ENCODE data around the gene RTRAF. TPM values are rescaled to one million over a fixed set of nuclear protein-coding genes. Genes with fewer than 3 reads are reported as not detected.
A peak's percentile ranks its signal among the peaks of the same experiment; 100 is the strongest.

The RTRAF gene
- total and polyA plus RNA-seq, 4 experiments from 2014 or later, result 105 to 201 (median 138) TPM

DNA sequence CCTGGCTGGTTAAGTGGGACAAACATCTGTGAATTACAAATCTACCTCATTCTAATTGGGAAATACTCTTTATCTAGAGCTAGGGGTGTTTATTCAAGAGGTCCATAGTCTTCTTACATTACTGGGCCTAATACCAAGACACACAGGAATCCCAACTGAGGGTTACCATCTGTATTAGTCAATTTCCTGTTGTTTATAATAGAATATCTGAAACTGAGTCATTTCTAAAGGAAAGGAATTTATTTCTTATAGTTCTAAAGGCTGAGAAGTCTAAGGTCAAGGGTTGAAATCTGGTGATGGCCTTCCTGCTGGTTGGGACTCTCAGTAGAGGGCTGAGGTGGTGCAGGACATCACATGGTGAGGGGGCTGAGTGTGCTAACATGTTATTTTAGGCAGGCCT, 36.0 kb downstream of the RTRAF start:
- H3K36me3 Mint-ChIP-seq, result no peaks in the 10 kb centered on the region
- Histone ChIP-seq H3K4me1 (ENCODE audit: insufficient read depth, low read length) (peaks cover 5% of the 10 kb centered on the region), H3K27ac (ENCODE audit: low read depth, low read length) (no peak overlapping the region), H3K36me3 (ENCODE audit: insufficient read depth, low read length) (no peaks in the 10 kb centered on the region), H3K27me3 (ENCODE audit: insufficient read depth, low read length) (no peaks in the 10 kb centered on the region), H3K4me3 (ENCODE audit: low read length in 2 of 2) (no peak overlapping the region), H3K9me3 (ENCODE audit: control insufficient read depth in 1 of 2, low read length in 2 of 2) (no peaks in the 10 kb centered on the region)
- DNase-seq, result no peak
- H3K27ac Mint-ChIP-seq, result no peak overlapping the region
- H3K27me3 Mint-ChIP-seq, result no peaks in the 10 kb centered on the region
- H3K4me3 Mint-ChIP-seq, result no peak overlapping the region
- H3K4me1 Mint-ChIP-seq, result peaks cover 0 to 7% (median 4%) of the 10 kb centered on the region in 4 donors
- POLR2A ChIA-PET (ENCODE audit: partially characterized antibody), result no interaction called here
- CTCF ChIA-PET (ENCODE audit: partially characterized antibody), result interaction anchor here (1.1 kb wide), 1 partner anchor 13 kb away, joined by 4 read pairs; no protein-coding TSS in a partner anchor
- intact Hi-C loops (cut with micrococcal nuclease), result no loop called here
- no peaks in the 10 kb centered on the region for H3K9me3 Mint-ChIP-seq

DNA sequence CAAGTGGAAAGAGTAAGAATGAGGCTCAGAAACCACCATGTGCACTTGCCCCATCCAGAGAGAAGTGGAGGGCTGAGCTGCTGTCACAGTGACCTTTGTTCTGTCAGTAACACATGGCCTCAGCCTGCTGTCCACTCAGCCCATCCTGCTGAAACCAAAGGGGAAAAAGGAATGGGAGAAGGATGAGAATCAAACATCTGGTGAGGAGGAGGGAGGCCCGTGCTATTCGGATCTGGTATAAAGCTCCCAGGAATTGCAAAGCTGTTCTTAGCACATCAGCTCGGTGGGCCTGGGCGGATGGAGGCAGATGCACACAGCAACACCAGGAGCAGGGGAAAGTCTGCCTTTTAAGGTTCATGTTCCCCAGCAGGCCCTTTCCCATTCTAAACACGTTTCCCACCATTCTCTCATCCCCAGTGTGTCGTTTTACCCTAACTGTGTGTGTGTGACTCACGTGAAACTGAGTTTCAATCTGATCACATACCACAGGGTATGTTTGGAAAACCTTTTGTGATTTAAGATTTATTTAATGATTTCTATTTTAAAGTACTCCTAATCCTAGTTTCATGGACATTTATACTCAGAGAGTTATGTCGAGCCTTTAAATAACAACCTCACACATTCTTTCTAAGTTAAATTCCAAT, 36.8 kb downstream of the RTRAF start:
- CTCF ChIA-PET (ENCODE audit: partially characterized antibody), result interaction anchor here (1.1 kb wide), 1 partner anchor 13 kb away, joined by 4 read pairs; no protein-coding TSS in a partner anchor
- Mint-ChIP-seq H3K27ac (no peak overlapping the region), H3K4me3 (no peak overlapping the region)

DNA sequence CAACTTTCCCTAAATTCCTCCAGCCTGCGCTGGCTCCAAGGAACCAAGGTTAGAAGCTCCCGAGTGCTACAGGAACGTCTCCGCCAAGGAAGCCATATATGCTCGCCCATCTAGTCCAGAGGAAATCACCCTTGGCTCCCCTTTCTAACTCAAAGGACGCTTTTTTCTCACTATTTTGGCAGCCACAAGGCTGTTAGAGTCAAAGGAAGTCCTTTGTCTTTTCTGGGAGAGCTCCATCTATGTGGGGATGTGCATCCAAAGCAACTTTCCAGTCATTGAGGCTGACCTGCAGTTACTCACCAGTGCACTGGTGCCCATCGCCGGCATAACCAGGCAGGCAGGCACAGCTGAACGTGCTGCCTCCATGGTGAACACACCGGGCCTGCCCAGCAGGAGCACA, 37.6 kb downstream of the RTRAF start:
- Histone ChIP-seq H3K4me3 (ENCODE audit: low read length in 2 of 2) (no peak overlapping the region), H3K4me1 (ENCODE audit: insufficient read depth, low read length) (no peaks in the 10 kb centered on the region), H3K36me3 (ENCODE audit: insufficient read depth, low read length) (no peaks in the 10 kb centered on the region), H3K9me3 (ENCODE audit: control insufficient read depth in 1 of 2, low read length in 2 of 2) (no peaks in the 10 kb centered on the region), H3K27ac (ENCODE audit: low read depth, low read length) (no peak overlapping the region), H3K27me3 (ENCODE audit: insufficient read depth, low read length) (no peaks in the 10 kb centered on the region)
- ChIA-PET CTCF (ENCODE audit: partially characterized antibody) (no interaction called here), POLR2A (ENCODE audit: partially characterized antibody) (no interaction called here)
- no peak overlapping the region for H3K27ac Mint-ChIP-seq
- no peaks in the 10 kb centered on the region for H3K27me3 Mint-ChIP-seq
- DNase-seq, result no peak
- intact Hi-C loops (cut with micrococcal nuclease), result no loop called here
- no peak overlapping the region for H3K4me3 Mint-ChIP-seq
- no peaks in the 10 kb centered on the region for H3K36me3 Mint-ChIP-seq
- H3K9me3 Mint-ChIP-seq, result peaks cover 0 to 2% (median 0%) of the 10 kb centered on the region in 8 donors
- no peaks in the 10 kb centered on the region for H3K4me1 Mint-ChIP-seq

More for the DNA sequence above, 36.8 kb downstream of the RTRAF start:
- Mint-ChIP-seq H3K4me1 (peaks cover 0 to 1% (median under 1%) of the 10 kb centered on the region in 4 donors), H3K27me3 (no peaks in the 10 kb centered on the region), H3K36me3 (no peaks in the 10 kb centered on the region), H3K9me3 (no peaks in the 10 kb centered on the region)
- POLR2A ChIA-PET (ENCODE audit: partially characterized antibody), result no interaction called here
- DNase-seq, result no peak
- no peaks in the 10 kb centered on the region for H3K36me3 ChIP-seq (ENCODE audit: insufficient read depth, low read length)
- H3K9me3 ChIP-seq (ENCODE audit: control insufficient read depth in 1 of 2, low read length in 2 of 2), result no peaks in the 10 kb centered on the region
- no peak overlapping the region for H3K4me3 ChIP-seq (ENCODE audit: low read length in 2 of 2)
- peaks cover 3% of the 10 kb centered on the region for H3K4me1 ChIP-seq (ENCODE audit: insufficient read depth, low read length)
- H3K27ac ChIP-seq (ENCODE audit: low read depth, low read length), result no peak overlapping the region
- intact Hi-C loops (cut with micrococcal nuclease), result no loop called here
- no peaks in the 10 kb centered on the region for H3K27me3 ChIP-seq (ENCODE audit: insufficient read depth, low read length)

DNA sequence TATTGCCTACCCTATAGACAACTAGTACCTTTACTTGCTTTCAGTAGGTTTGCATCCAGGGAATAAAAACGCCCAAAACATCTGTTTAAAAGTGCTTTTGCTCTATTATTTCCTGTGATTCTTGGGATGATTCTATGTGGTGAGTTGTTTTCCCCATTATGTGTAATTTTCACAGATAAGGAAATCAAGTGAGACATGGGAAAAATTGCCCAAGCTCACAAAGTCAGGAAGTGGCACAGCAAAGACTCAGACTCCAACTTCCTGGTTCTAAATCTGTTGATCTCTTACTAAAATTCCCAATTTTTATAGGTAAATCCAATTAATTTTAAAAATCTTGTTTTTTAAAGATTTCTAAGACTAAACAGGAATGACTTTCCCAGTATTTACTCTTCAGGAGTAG, 40.5 kb downstream of the RTRAF start:
- Mint-ChIP-seq H3K9me3 (peaks cover 0 to 2% (median under 1%) of the 10 kb centered on the region in 8 donors), H3K4me3 (no peak overlapping the region), H3K4me1 (peaks cover 0 to 1% (median 0%) of the 10 kb centered on the region in 4 donors), H3K36me3 (no peaks in the 10 kb centered on the region), H3K27ac (no peak overlapping the region), H3K27me3 (peaks cover 2 to 3% of the 10 kb centered on the region in 2 donors)
- DNase-seq, result no peak
- Histone ChIP-seq H3K27me3 (ENCODE audit: insufficient read depth, low read length) (no peaks in the 10 kb centered on the region), H3K27ac (ENCODE audit: low read depth, low read length) (no peak overlapping the region), H3K9me3 (ENCODE audit: control insufficient read depth in 1 of 2, low read length in 2 of 2) (no peaks in the 10 kb centered on the region), H3K36me3 (ENCODE audit: insufficient read depth, low read length) (no peaks in the 10 kb centered on the region), H3K4me3 (ENCODE audit: low read length in 2 of 2) (no peak overlapping the region), H3K4me1 (ENCODE audit: insufficient read depth, low read length) (no peaks in the 10 kb centered on the region)
- intact Hi-C loops (cut with micrococcal nuclease), result no loop called here
- ChIA-PET CTCF (ENCODE audit: partially characterized antibody) (no interaction called here), POLR2A (ENCODE audit: partially characterized antibody) (no interaction called here)

DNA sequence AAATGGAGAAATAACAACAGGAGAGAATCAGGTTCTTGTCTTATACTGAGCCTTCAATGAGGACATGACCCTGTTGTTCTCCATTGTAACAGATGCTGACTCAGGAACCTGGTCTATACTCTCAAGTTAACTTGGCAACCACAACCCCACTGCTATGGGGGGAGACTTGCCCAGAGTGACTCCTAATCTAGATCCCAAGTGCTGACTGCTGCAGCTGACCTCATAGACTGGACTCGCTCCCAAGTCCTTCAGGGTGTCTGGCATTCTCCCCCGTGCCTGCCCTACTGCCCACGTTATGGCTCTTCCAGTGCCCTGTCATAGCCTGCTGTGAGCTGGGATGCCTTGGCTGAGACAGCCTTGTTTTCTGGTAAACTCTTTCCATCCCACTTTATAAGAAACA, 42.4 kb downstream of the RTRAF start:
- no peaks in the 10 kb centered on the region for H3K27me3 ChIP-seq (ENCODE audit: insufficient read depth, low read length)
- Mint-ChIP-seq H3K36me3 (peaks cover 0 to 3% of the 10 kb centered on the region in 2 donors), H3K4me3 (peak overlapping the region in 1 of 8 donors; percentile 53), H3K4me1 (peaks cover 0 to 1% (median 0%) of the 10 kb centered on the region in 4 donors), H3K9me3 (peaks cover 0 to 10% (median 3%) of the 10 kb centered on the region in 8 donors), H3K27ac (no peak overlapping the region), H3K27me3 (peaks cover 2 to 5% of the 10 kb centered on the region in 2 donors)
- H3K4me1 ChIP-seq (ENCODE audit: insufficient read depth, low read length), result no peaks in the 10 kb centered on the region
- H3K9me3 ChIP-seq (ENCODE audit: control insufficient read depth in 1 of 2, low read length in 2 of 2), result no peaks in the 10 kb centered on the region
- DNase-seq, result no peak
- intact Hi-C loops (cut with micrococcal nuclease), result no loop called here
- ChIA-PET POLR2A (ENCODE audit: partially characterized antibody) (no interaction called here), CTCF (ENCODE audit: partially characterized antibody) (no interaction called here)
- no peaks in the 10 kb centered on the region for H3K36me3 ChIP-seq (ENCODE audit: insufficient read depth, low read length)
- no peak overlapping the region for H3K27ac ChIP-seq (ENCODE audit: low read depth, low read length)
- no peak overlapping the region for H3K4me3 ChIP-seq (ENCODE audit: low read length in 2 of 2)

DNA sequence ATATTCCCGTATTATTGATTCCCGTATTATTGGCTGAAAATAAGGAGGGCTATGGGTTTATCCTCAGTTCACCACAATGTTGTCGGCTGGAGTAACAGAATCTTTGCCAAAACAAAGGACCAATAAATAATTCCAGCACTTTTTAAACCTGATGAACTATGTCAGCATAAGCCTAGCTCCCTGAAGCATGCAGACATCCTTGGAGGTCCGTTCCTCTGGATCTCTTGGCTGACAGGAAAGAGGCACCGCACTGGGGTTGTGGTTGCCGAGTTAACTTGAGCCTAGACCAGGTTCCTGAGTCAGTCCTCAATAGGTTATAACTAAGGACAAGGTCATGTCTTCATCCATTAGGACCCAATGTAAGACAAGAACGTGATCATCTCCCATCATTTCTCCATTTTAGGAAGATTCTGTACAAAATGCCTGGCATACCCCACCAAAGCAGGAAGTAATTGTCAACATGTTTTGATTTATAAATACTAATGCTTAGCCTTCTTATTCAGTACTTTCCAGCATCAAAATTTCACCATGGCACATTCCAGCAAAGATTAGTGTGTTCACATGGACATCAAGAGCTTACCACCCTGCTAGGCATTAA, 43.0 kb downstream of the RTRAF start:
- Histone ChIP-seq H3K4me3 (ENCODE audit: low read length in 2 of 2) (no peak overlapping the region), H3K9me3 (ENCODE audit: control insufficient read depth in 1 of 2, low read length in 2 of 2) (no peaks in the 10 kb centered on the region), H3K36me3 (ENCODE audit: insufficient read depth, low read length) (no peaks in the 10 kb centered on the region), H3K27me3 (ENCODE audit: insufficient read depth, low read length) (no peaks in the 10 kb centered on the region), H3K27ac (ENCODE audit: low read depth, low read length) (no peak overlapping the region), H3K4me1 (ENCODE audit: insufficient read depth, low read length) (no peaks in the 10 kb centered on the region)
- Mint-ChIP-seq H3K27me3 (peaks cover 2 to 5% of the 10 kb centered on the region in 2 donors), H3K4me3 (no peak overlapping the region), H3K9me3 (peaks cover 0 to 11% (median 4%) of the 10 kb centered on the region in 8 donors), H3K4me1 (peaks cover 0 to 1% (median 0%) of the 10 kb centered on the region in 4 donors), H3K36me3 (peaks cover 0 to 4% of the 10 kb centered on the region in 2 donors), H3K27ac (no peak overlapping the region)
- ChIA-PET POLR2A (ENCODE audit: partially characterized antibody) (no interaction called here), CTCF (ENCODE audit: partially characterized antibody) (no interaction called here)
- no peak for DNase-seq
- intact Hi-C loops (cut with micrococcal nuclease), result no loop called here

DNA sequence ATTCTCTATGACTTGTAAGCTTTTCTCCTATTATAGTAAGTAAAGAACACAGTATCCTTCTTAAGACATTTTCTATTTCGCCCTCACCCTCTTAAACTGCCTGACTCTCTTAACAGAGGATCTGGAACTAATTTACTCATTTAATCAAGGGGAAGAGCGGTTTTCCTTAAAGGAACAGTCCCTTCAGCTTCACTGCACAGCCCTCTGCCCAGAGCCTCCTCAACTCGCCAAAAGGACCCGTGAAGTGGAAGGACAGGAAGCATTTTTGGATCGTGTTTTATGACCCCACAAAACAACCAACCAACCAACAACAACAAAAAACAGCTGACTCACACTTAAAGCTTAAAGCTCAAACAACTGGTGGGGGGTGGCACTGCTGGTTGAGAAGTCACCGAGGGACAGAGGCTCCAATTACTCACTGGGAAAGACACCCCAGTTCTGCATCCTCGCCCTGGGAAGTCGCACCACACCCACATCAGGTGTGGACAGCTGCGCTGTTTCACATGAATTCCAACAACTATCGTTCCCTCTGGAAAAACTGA, 43.8 kb downstream of the RTRAF start:
- Mint-ChIP-seq H3K4me3 (no peak overlapping the region), H3K9me3 (peaks cover 0 to 11% (median 4%) of the 10 kb centered on the region in 8 donors), H3K4me1 (peaks cover 0 to 1% (median 0%) of the 10 kb centered on the region in 4 donors), H3K36me3 (peaks cover 0 to 4% of the 10 kb centered on the region in 2 donors), H3K27ac (no peak overlapping the region), H3K27me3 (peaks cover 2 to 5% of the 10 kb centered on the region in 2 donors)
- ChIA-PET POLR2A (ENCODE audit: partially characterized antibody) (no interaction called here), CTCF (ENCODE audit: partially characterized antibody) (no interaction called here)
- intact Hi-C loops (cut with micrococcal nuclease), result no loop called here
- Histone ChIP-seq H3K36me3 (ENCODE audit: insufficient read depth, low read length) (no peaks in the 10 kb centered on the region), H3K4me3 (ENCODE audit: low read length in 2 of 2) (no peak overlapping the region), H3K27me3 (ENCODE audit: insufficient read depth, low read length) (no peaks in the 10 kb centered on the region), H3K9me3 (ENCODE audit: control insufficient read depth in 1 of 2, low read length in 2 of 2) (no peaks in the 10 kb centered on the region), H3K27ac (ENCODE audit: low read depth, low read length) (no peak overlapping the region), H3K4me1 (ENCODE audit: insufficient read depth, low read length) (no peaks in the 10 kb centered on the region)
- DNase-seq, result no peak

Data from CD4-positive, alpha-beta memory T cell (primary cell).